ENCODE measurements around the gene SPINK6.

SPINK6 gene

GRCh38 chr5:148202531-148203203 lies at the start of gene SPINK6:
SPINK6 (plus strand) TSS chr5:148203042; CDS start chr5:148203097, 55 bp downstream.
- peak within 1 kb of the TSS; percentile 73 for H3K27ac ChIP-seq
- CTCF ChIA-PET, result no interaction called here
- POLR2A ChIA-PET (ENCODE audit: low non-redundant PET), result interaction anchor here (0.8 kb wide), 1 partner anchor 868 kb away, joined by 3 read pairs; no protein-coding TSS in a partner anchor
- no peak for TF ChIP-seq CTCF (conservative IDR thresholded peaks at IDR 0.05; ENCODE audit: low read depth)
- peak; percentile 66 for DNase-seq (ENCODE audit: low spot score)

- no peak overlapping the region for H3K27ac ChIP-seq
- POLR2A ChIA-PET (ENCODE audit: low non-redundant PET), result no interaction called here
- CTCF ChIA-PET, result interaction anchor here (0.6 kb wide), 1 partner anchor 15 kb away, joined by 5 read pairs; no protein-coding TSS in a partner anchor
- no peak for DNase-seq (ENCODE audit: low spot score)
- TF ChIP-seq CTCF (conservative IDR thresholded peaks at IDR 0.05; ENCODE audit: low read depth), result no peak
These were observed 46.2 kb upstream of the SPINK6 start for GRCh38 chr5:148156609-148157008.

- CTCF ChIA-PET, result interaction anchor here (1.5 kb wide), 1 partner anchor 569 kb away, joined by 4 read pairs; no protein-coding TSS in a partner anchor
- TF ChIP-seq CTCF (conservative IDR thresholded peaks at IDR 0.05; ENCODE audit: low read depth), result no peak
- no peak for DNase-seq (ENCODE audit: low spot score)
- H3K27ac ChIP-seq, result no peak overlapping the region
- POLR2A ChIA-PET (ENCODE audit: low non-redundant PET), result no interaction called here
These were observed 40.8 kb upstream of the SPINK6 start for GRCh38 chr5:148162038-148162437.

GRCh38 chr5:148163345-148163744 lies 39.5 kb upstream of the SPINK6 start:
- CTCF ChIA-PET, result interaction anchor here (0.7 kb wide), 1 partner anchor 952 kb away, joined by 3 read pairs; no protein-coding TSS in a partner anchor
- no peak for DNase-seq (ENCODE audit: low spot score)
- no peak for TF ChIP-seq CTCF (conservative IDR thresholded peaks at IDR 0.05; ENCODE audit: low read depth)
- no peak overlapping the region for H3K27ac ChIP-seq
- POLR2A ChIA-PET (ENCODE audit: low non-redundant PET), result no interaction called here

- CTCF ChIA-PET, result interaction anchor here (0.6 kb wide), 2 partner anchors 24 to 51 kb away, joined by 3 to 9 read pairs; no protein-coding TSS in a partner anchor
These were observed 36.1 kb upstream of the SPINK6 start for GRCh38 chr5:148166550-148167283.

More at GRCh38 chr5:148166550-148167283, 36.1 kb upstream of the SPINK6 start:
- TF ChIP-seq CTCF (conservative IDR thresholded peaks at IDR 0.05; ENCODE audit: low read depth), result no peak
- no peak overlapping the region for H3K27ac ChIP-seq
- POLR2A ChIA-PET (ENCODE audit: low non-redundant PET), result no interaction called here
- DNase-seq (ENCODE audit: low spot score), result no peak

All from RWPE1 (cell line).